Measurements from ENCODE around the gene PHC3.

- TF ChIP-seq HDGF (IDR thresholded peaks at IDR 0.05; ENCODE audit: borderline replicate concordance) (no peak), SP1 (IDR thresholded peaks at IDR 0.05) (no peak), ARNT (IDR thresholded peaks at IDR 0.05) (no peak)
These were observed 106.0 kb downstream of the PHC3 start for GRCh38 chr3:170075441-170076091.
